Astrocyte of the spinal cord (primary cell): ENCODE measurements around the gene MBNL1.

Experiments used
- DNase-seq: peaks from one replicate; pipeline ENCODE4 v3.0.0; 2011; ENCODE audit warnings: low read depth, low spot score
- H3K4me3 ChIP-seq: 2 replicates; pipeline ENCODE4 v1.5.1; 2011; ENCODE audit warnings: low read depth, mild to moderate bottlenecking, low read length, moderate library complexity
- in situ Hi-C: cut with HindIII; loops from 2 replicates; pipeline ENCODE4 v1.10.0; 2017; ENCODE audit warnings: low sequenced_read_pairs
- TF ChIP-seq, protein P1 (sequence below): IDR thresholded peaks from 2 replicates; pipeline ENCODE4 v1.5.1; 2012; ENCODE audit warnings: low read depth, mild to moderate bottlenecking, low read length, inconsistent platforms

The MBNL1 gene

GRCh38 chr3:152357587-152357986 is 88.9 kb downstream of the MBNL1 start:
- DNase-seq, result no peak
- in situ Hi-C loops, result no loop called here
- H3K4me3 ChIP-seq, result no peak overlapping the region
- TF ChIP-seq, protein P1, sequence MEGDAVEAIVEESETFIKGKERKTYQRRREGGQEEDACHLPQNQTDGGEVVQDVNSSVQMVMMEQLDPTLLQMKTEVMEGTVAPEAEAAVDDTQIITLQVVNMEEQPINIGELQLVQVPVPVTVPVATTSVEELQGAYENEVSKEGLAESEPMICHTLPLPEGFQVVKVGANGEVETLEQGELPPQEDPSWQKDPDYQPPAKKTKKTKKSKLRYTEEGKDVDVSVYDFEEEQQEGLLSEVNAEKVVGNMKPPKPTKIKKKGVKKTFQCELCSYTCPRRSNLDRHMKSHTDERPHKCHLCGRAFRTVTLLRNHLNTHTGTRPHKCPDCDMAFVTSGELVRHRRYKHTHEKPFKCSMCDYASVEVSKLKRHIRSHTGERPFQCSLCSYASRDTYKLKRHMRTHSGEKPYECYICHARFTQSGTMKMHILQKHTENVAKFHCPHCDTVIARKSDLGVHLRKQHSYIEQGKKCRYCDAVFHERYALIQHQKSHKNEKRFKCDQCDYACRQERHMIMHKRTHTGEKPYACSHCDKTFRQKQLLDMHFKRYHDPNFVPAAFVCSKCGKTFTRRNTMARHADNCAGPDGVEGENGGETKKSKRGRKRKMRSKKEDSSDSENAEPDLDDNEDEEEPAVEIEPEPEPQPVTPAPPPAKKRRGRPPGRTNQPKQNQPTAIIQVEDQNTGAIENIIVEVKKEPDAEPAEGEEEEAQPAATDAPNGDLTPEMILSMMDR, result no peak

- TF ChIP-seq, protein P1, result no peak
- no peak for DNase-seq
- in situ Hi-C loops, result no loop called here
- H3K4me3 ChIP-seq, result no peak overlapping the region
Observed at GRCh38 chr3:152359385-152360248, 90.9 kb downstream of the MBNL1 start.

DNA sequence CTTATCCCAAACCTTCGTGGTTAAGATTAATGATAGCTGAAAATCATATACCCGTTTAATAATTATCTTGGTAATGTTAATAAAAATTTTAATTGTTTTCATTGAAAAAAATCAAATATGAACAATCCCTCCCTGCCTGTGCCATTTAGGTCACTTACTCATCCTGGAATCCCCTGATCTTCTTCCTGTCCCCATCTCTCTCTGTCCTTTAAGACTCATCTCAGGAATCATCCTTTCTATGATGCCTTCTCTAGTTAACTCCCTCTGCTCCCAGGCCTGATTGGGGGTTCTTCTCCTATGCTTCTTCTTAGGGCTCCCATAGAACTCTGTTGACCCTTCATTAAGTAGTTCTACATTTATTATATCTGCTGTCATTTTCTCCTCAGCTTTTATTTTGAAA is 91.6 kb downstream of the MBNL1 start:
- in situ Hi-C loops, result no loop called here
- TF ChIP-seq, protein P1, result no peak
- DNase-seq, result no peak
- H3K4me3 ChIP-seq, result no peak overlapping the region

DNA sequence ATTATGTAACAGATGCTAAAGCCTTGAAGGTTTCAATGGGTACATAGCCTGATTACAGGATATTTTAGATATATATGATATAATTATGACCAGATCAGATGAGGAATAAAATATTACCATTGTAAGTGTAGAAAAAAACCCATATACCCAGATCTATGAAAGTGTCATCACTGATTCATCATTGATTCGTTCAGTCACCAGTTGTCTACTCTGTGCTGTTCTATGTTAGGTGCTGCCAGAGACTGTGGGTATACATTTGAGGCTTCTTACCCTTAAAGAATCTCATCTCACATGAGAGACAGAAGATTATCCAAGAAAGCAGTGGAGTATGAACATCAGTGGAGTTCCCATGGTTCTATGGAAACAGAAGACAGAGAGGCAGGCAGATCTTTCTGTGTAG is 92.2 kb downstream of the MBNL1 start:
- TF ChIP-seq, protein P1, result no peak

GRCh38 chr3:152362086-152362485 is 93.4 kb downstream of the MBNL1 start:
- TF ChIP-seq, protein P1, result no peak
- in situ Hi-C loops, result no loop called here
- no peak overlapping the region for H3K4me3 ChIP-seq
- no peak for DNase-seq

More for the DNA sequence above, 92.2 kb downstream of the MBNL1 start:
- DNase-seq, result no peak
- H3K4me3 ChIP-seq, result no peak overlapping the region
- in situ Hi-C loops, result no loop called here

- H3K4me3 ChIP-seq, result no peak overlapping the region
- in situ Hi-C loops, result no loop called here
- TF ChIP-seq, protein P1, result no peak
Observed at GRCh38 chr3:152364237-152364636, 95.5 kb downstream of the MBNL1 start.

More at GRCh38 chr3:152364237-152364636, 95.5 kb downstream of the MBNL1 start:
- DNase-seq, result no peak
